Mesendoderm (in vitro differentiated cells): ENCODE measurements around the gene GABRB3.

Experiments
- DNase-seq: peaks from one replicate; pipeline ENCODE4 v3.0.0; 2013
- H2AK5ac ChIP-seq: 2 replicates; pipeline ENCODE4 v1.6.1; 2013; ENCODE audit warnings: low read length, inconsistent platforms
- H2BK120ac ChIP-seq: 2 replicates; pipeline ENCODE4 v1.6.1; 2013; ENCODE audit warnings: low read depth, mild to moderate bottlenecking, low read length, moderate library complexity, mixed read lengths
- H2BK15ac ChIP-seq: replicated peaks from 2 replicates; pipeline ENCODE4 v1.6.1; 2013; ENCODE audit warnings: low read depth, mild to moderate bottlenecking, moderate library complexity
- H2BK5ac ChIP-seq: 2 replicates; pipeline ENCODE4 v1.6.1; 2013; ENCODE audit warnings: low read length, inconsistent platforms
- H3K18ac ChIP-seq: 2 replicates; pipeline ENCODE4 v1.6.1; 2013; ENCODE audit warnings: mild to moderate bottlenecking, low read length, mixed read lengths
- H3K23ac ChIP-seq: one replicate; pipeline ENCODE4 v1.6.1; 2013; ENCODE audit warnings: low read length
- H3K27ac ChIP-seq: 2 replicates; pipeline ENCODE4 v1.5.1; 2013; ENCODE audit warnings: low read depth, mild to moderate bottlenecking, inconsistent platforms, low read length, moderate library complexity
- H3K27me3 ChIP-seq: 2 replicates; pipeline ENCODE4 v1.6.1; 2013; ENCODE audit warnings: low read length, control low read depth, mild to moderate bottlenecking, inconsistent platforms; ENCODE audit not compliant: insufficient read depth, poor library complexity
- H3K36me3 ChIP-seq: 2 replicates; pipeline ENCODE4 v1.6.1; 2013; ENCODE audit warnings: low read length, inconsistent platforms; ENCODE audit not compliant: control insufficient read depth, insufficient read depth
- H3K4ac ChIP-seq: one replicate; pipeline ENCODE4 v1.6.1; 2013; ENCODE audit warnings: low read depth, mild to moderate bottlenecking, low read length, moderate library complexity
- H3K4me1 ChIP-seq: 2 replicates; pipeline ENCODE4 v1.6.1; 2013; ENCODE audit warnings: low read depth, low read length, inconsistent platforms; ENCODE audit not compliant: control insufficient read depth
- H3K4me2 ChIP-seq: 2 replicates; pipeline ENCODE4 v1.6.1; 2013; ENCODE audit warnings: low read length
- H3K4me3 ChIP-seq: 2 replicates; pipeline ENCODE4 v1.5.1; 2013; ENCODE audit warnings: mild to moderate bottlenecking, low read length
- H3K56ac ChIP-seq: one replicate; pipeline ENCODE4 v1.6.1; 2013; ENCODE audit warnings: low read length
- H3K79me1 ChIP-seq: 2 replicates; pipeline ENCODE4 v1.6.1; 2013; ENCODE audit warnings: low read length, inconsistent platforms
- H3K79me2 ChIP-seq: 2 replicates; pipeline ENCODE4 v1.6.1; 2013; ENCODE audit warnings: mild to moderate bottlenecking, low read length; ENCODE audit not compliant: control insufficient read depth, insufficient read depth
- H3K9ac ChIP-seq: 2 replicates; pipeline ENCODE4 v1.6.1; 2013; ENCODE audit warnings: low read length, inconsistent platforms
- H4K5ac ChIP-seq: one replicate; pipeline ENCODE4 v1.6.1; 2013; ENCODE audit warnings: low read length
- H4K8ac ChIP-seq: one replicate; pipeline ENCODE4 v1.6.1; 2013; ENCODE audit warnings: low read depth, mild to moderate bottlenecking, control low read depth, low read length, moderate library complexity
- WGBS: extraction: QIAGEN DNeasy Blood & Tissue Kit; methylation state at CpG from one replicate; pipeline ENCODE4 v1.1.7; 2013; ENCODE audit warnings: low lambda C conversion rate, missing lambda C conversion rate; ENCODE audit not compliant: insufficient coverage; ENCODE audit errors: extremely low coverage; 5-methylcytosine and 5-hydroxymethylcytosine counted together

GABRB3 gene

GRCh38 chr15:26634319-26634718 is 138.5 kb downstream of the GABRB3 start:
- H2BK15ac ChIP-seq, result no peak overlapping the region
- DNase-seq, result peak; percentile 96
- no peak overlapping the region for H3K23ac ChIP-seq
- H3K79me2 ChIP-seq, result peaks cover 14% of the 10 kb centered on the region
- H3K56ac ChIP-seq, result peak overlapping the region; percentile 75
- no peaks in the 10 kb centered on the region for H3K36me3 ChIP-seq
- H3K27me3 ChIP-seq, result no peaks in the 10 kb centered on the region
- H3K4ac ChIP-seq, result peak overlapping the region; percentile 90
- peak overlapping the region; percentile 33 for H2BK120ac ChIP-seq
- peak overlapping the region; percentile 95 for H3K27ac ChIP-seq
- H2BK5ac ChIP-seq, result peak overlapping the region; percentile 100
- no CpG with 5 or more reads among the region's 5 CpGs for WGBS
- H4K5ac ChIP-seq, result peak overlapping the region; percentile 72
- H2AK5ac ChIP-seq, result peak overlapping the region; percentile 89
- H3K4me2 ChIP-seq, result no peak overlapping the region
- peaks cover 34% of the 10 kb centered on the region for H3K4me1 ChIP-seq
- peaks cover 9% of the 10 kb centered on the region for H3K79me1 ChIP-seq
- no peak overlapping the region for H3K9ac ChIP-seq
- no peak overlapping the region for H3K4me3 ChIP-seq
- H3K18ac ChIP-seq, result peak overlapping the region; percentile 93
- H4K8ac ChIP-seq, result no peak overlapping the region

- peak overlapping the region; percentile 61 for H2BK5ac ChIP-seq
- WGBS, result no CpG with 5 or more reads among the region's 4 CpGs
- peak overlapping the region; percentile 98 for H2BK120ac ChIP-seq
- peak overlapping the region; percentile 0 for H4K5ac ChIP-seq
- peak overlapping the region; percentile 94 for H3K18ac ChIP-seq
- H3K9ac ChIP-seq, result peak overlapping the region; percentile 40
- peaks cover 34% of the 10 kb centered on the region for H3K4me1 ChIP-seq
- no peaks in the 10 kb centered on the region for H3K27me3 ChIP-seq
- no peak overlapping the region for H3K4ac ChIP-seq
- peaks cover 11% of the 10 kb centered on the region for H3K79me1 ChIP-seq
- H2AK5ac ChIP-seq, result peak overlapping the region; percentile 86
- no peaks in the 10 kb centered on the region for H3K36me3 ChIP-seq
- H2BK15ac ChIP-seq, result peak overlapping the region; percentile 39
- no peak overlapping the region for H4K8ac ChIP-seq
- H3K27ac ChIP-seq, result peak overlapping the region; percentile 62
- H3K4me3 ChIP-seq, result no peak overlapping the region
- no peak overlapping the region for H3K23ac ChIP-seq
- no peak for DNase-seq
- no peak overlapping the region for H3K4me2 ChIP-seq
- peaks cover 19% of the 10 kb centered on the region for H3K79me2 ChIP-seq
- H3K56ac ChIP-seq, result peak overlapping the region; percentile 75
These were observed 140.4 kb downstream of the GABRB3 start for GRCh38 chr15:26632500-26632899.

DNA sequence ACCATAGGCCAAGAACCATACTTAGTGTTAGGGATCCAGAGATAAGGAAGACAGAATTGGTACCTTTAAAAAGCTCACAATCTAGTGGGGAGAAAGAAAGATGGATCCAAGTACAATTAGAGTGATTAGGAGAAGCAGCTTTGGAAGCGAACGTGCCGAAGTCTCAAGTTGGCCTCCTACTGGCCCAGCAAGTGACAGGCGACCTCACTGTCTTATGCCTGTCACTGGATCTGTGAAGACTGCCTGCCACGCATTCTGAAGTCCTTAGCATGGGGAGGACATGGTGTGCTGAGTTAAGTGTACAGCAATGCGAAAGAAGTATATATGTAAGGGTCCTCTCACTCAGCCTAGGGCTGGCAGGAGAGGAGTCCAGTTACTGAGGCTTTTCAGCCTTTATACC is 141.0 kb downstream of the GABRB3 start:
- Histone ChIP-seq H2BK120ac (peak overlapping the region; percentile 3), H3K4me3 (no peak overlapping the region), H4K8ac (no peak overlapping the region), H2BK5ac (peak overlapping the region; percentile 91), H3K27me3 (no peaks in the 10 kb centered on the region), H3K4ac (peak overlapping the region; percentile 26), H3K18ac (peak overlapping the region; percentile 92), H3K79me1 (peaks cover 8% of the 10 kb centered on the region), H2AK5ac (peak overlapping the region; percentile 87), H2BK15ac (no peak overlapping the region), H3K56ac (peak overlapping the region; percentile 75), H3K79me2 (peaks cover 16% of the 10 kb centered on the region), H3K23ac (no peak overlapping the region), H3K9ac (peak overlapping the region; percentile 52), H3K27ac (peak overlapping the region; percentile 85), H3K4me2 (no peak overlapping the region), H4K5ac (no peak overlapping the region), H3K36me3 (no peaks in the 10 kb centered on the region), H3K4me1 (peaks cover 34% of the 10 kb centered on the region)
- DNase-seq, result peak; percentile 78
- no CpG with 5 or more reads among the region's 6 CpGs for WGBS

- DNase-seq, result peak; percentile 65
- Histone ChIP-seq H2BK5ac (peak overlapping the region; percentile 79), H3K18ac (peak overlapping the region; percentile 91), H3K79me1 (peaks cover 8% of the 10 kb centered on the region), H3K23ac (no peak overlapping the region), H4K8ac (no peak overlapping the region), H2BK15ac (no peak overlapping the region), H3K4me3 (no peak overlapping the region), H3K4ac (peak overlapping the region; percentile 59), H3K79me2 (peaks cover 14% of the 10 kb centered on the region), H3K56ac (peak overlapping the region; percentile 76), H3K4me1 (peaks cover 30% of the 10 kb centered on the region), H3K27me3 (no peaks in the 10 kb centered on the region), H3K36me3 (no peaks in the 10 kb centered on the region), H2BK120ac (peak overlapping the region; percentile 79), H3K9ac (peak overlapping the region; percentile 29), H2AK5ac (no peak overlapping the region), H3K27ac (peak overlapping the region; percentile 83), H3K4me2 (no peak overlapping the region), H4K5ac (no peak overlapping the region)
- WGBS, result no CpG with 5 or more reads among the region's 4 CpGs
These were observed 142.0 kb downstream of the GABRB3 start for GRCh38 chr15:26630857-26631256.

GRCh38 chr15:26628879-26629529 is 143.9 kb downstream of the GABRB3 start:
- Histone ChIP-seq H2BK15ac (no peak overlapping the region), H4K8ac (no peak overlapping the region), H3K4me2 (no peak overlapping the region), H3K18ac (peak overlapping the region; percentile 6), H2BK5ac (peak overlapping the region; percentile 71), H3K79me2 (peaks cover 28% of the 10 kb centered on the region), H4K5ac (no peak overlapping the region), H3K27me3 (no peaks in the 10 kb centered on the region), H3K4ac (no peak overlapping the region), H3K56ac (peak overlapping the region; percentile 45), H3K79me1 (peaks cover 10% of the 10 kb centered on the region), H3K4me3 (no peak overlapping the region), H3K23ac (no peak overlapping the region), H3K4me1 (peaks cover 29% of the 10 kb centered on the region), H3K36me3 (no peaks in the 10 kb centered on the region), H2AK5ac (peak overlapping the region; percentile 18), H2BK120ac (no peak overlapping the region), H3K27ac (peak overlapping the region; percentile 15), H3K9ac (peak overlapping the region; percentile 48)
- peak; percentile 77 for DNase-seq
- no CpG with 5 or more reads among the region's 41 CpGs for WGBS
